Gastroesophageal sphincter (tissue), 4 donors: ENCODE results near the gene MAP3K4. TPM values are rescaled to one million over a fixed set of nuclear protein-coding genes. Genes with fewer than 3 reads are reported as not detected.

Experiments used
- ATAC-seq: fragments of 150-250 bp; one replicate; pipeline ENCODE4 v1.9.1; 2016; ENCODE audit warnings: mild to moderate bottlenecking, moderate library complexity
- H3K27ac ChIP-seq, 4 donors: fragments of 200-600 bp; sonication (generic) in 3 of 4; 1 replicate in 3 of 4; 2 replicates in 1 of 4; pipeline ENCODE4 v1.5.1; 2016 to 2019
- H3K27me3 ChIP-seq: fragments of 200-600 bp; sonication (generic); one replicate; pipeline ENCODE4 v1.5.1; 2019
- H3K36me3 ChIP-seq, 2 donors: fragments of 200-600 bp; sonication (generic); one replicate each; pipeline ENCODE4 v1.5.1; 2019; ENCODE audit warnings: control low read depth in 1 of 2
- H3K4me1 ChIP-seq, 3 donors: fragments of 200-600 bp; sonication (generic); 1 replicate in 2 of 3; 2 replicates in 1 of 3; pipeline ENCODE4 v1.5.1; 2016 to 2019; ENCODE audit warnings: control low read depth in 2 of 3
- H3K4me3 ChIP-seq, 2 donors: fragments of 200-600 bp; sonication (generic); one replicate each; pipeline ENCODE4 v1.5.1; 2019; ENCODE audit warnings: mild to moderate bottlenecking in 1 of 2, moderate library complexity in 1 of 2
- H3K9me3 ChIP-seq, 3 donors: fragments of 200-600 bp; sonication (generic); one replicate each; pipeline ENCODE4 v1.5.1; 2017 to 2019; ENCODE audit warnings: control low read depth in 2 of 3
- CTCF ChIP-seq, 4 experiments: fragments of 200-600 bp in 2 of 4; fragments of 450-650 bp in 2 of 4; sonication (generic) in 1 of 4; IDR thresholded peaks; one replicate each; pipeline ENCODE4 v1.5.1; 2017 to 2019; ENCODE audit warnings: antibody characterized with exemption in 4 of 4, mild to moderate bottlenecking in 2 of 4, moderate library complexity in 2 of 4
- EP300 ChIP-seq: sonication (generic); formaldehyde crosslinking; IDR thresholded peaks from one replicate; pipeline ENCODE4 v1.6.1; 2017; ENCODE audit warnings: antibody characterized with exemption, mild to moderate bottlenecking
- POLR2A ChIP-seq, 2 donors: fragments of 450-650 bp; IDR thresholded peaks; one replicate each; pipeline ENCODE4 v1.6.1; 2017; ENCODE audit warnings: antibody characterized with exemption in 2 of 2, mild to moderate bottlenecking in 2 of 2, moderate library complexity in 1 of 2
- POLR2AphosphoS5 ChIP-seq: sonication (generic); formaldehyde crosslinking; IDR thresholded peaks from one replicate; pipeline ENCODE4 v1.6.1; 2017; ENCODE audit warnings: antibody characterized with exemption
- whole genome bisulfite sequencing, 2 donors: methylation state at CpG; one replicate each; pipeline ENCODE4 v1.1.5; 2018; ENCODE audit warnings: low coverage in 1 of 2; 5-methylcytosine and 5-hydroxymethylcytosine counted together
- total RNA-seq, 4 donors: library from RNA; depleted of rRNA; stranded (reverse); fragments of >200 nt; gene quantifications; one replicate each; pipeline ENCODE4 v1.1.0, GENCODE V29; 2016

MAP3K4 gene
- total RNA-seq, 4 donors from 2014 or later, result 23.0 to 29.3 (median 26.8) TPM

- Histone ChIP-seq H3K4me1 (no peaks in the 10 kb centered on the region), H3K9me3 (no peaks in the 10 kb centered on the region), H3K36me3 (peaks cover 0 to 92% of the 10 kb centered on the region in 2 donors), H3K4me3 (no peak overlapping the region), H3K27ac (no peak overlapping the region), H3K27me3 (no peaks in the 10 kb centered on the region)
- no CpG with 5 or more reads among the region's 8 CpGs for WGBS, 2 donors
- TF ChIP-seq EP300 (no peak), CTCF (IDR thresholded peaks at IDR 0.05) (no peak), POLR2AphosphoS5 (no peak), POLR2A (IDR thresholded peaks at IDR 0.05) (no peak)
- no peak for ATAC-seq
These were observed 159.0 kb downstream of the MAP3K4 start for GRCh38 chr6:161150566-161150965.

GRCh38 chr6:161151059-161151645 lies 159.6 kb downstream of the MAP3K4 start:
- no peaks in the 10 kb centered on the region for H3K9me3 ChIP-seq
- H3K4me1 ChIP-seq, result no peaks in the 10 kb centered on the region
- H3K27ac ChIP-seq, result no peak overlapping the region
- TF ChIP-seq CTCF (IDR thresholded peaks at IDR 0.05) (no peak), EP300 (no peak), POLR2A (IDR thresholded peaks at IDR 0.05) (no peak), POLR2AphosphoS5 (no peak)
- WGBS, 2 donors, result 98% methylated on average over 14 of the region's 18 CpGs; no CpG with 5 or more reads in 1 of the 2 donors
- no peak overlapping the region for H3K4me3 ChIP-seq
- no peak for ATAC-seq
- H3K27me3 ChIP-seq, result no peaks in the 10 kb centered on the region
- H3K36me3 ChIP-seq, result peaks cover 0 to 92% of the 10 kb centered on the region in 2 donors

- no peak for TF ChIP-seq CTCF (IDR thresholded peaks at IDR 0.05)
- TF ChIP-seq EP300, result no peak
- no peak for TF ChIP-seq POLR2A (IDR thresholded peaks at IDR 0.05)
- TF ChIP-seq POLR2AphosphoS5, result no peak
- no peaks in the 10 kb centered on the region for H3K4me1 ChIP-seq
- no peaks in the 10 kb centered on the region for H3K9me3 ChIP-seq
- no peak overlapping the region for H3K4me3 ChIP-seq
- no peaks in the 10 kb centered on the region for H3K27me3 ChIP-seq
- 87 to 100% methylated on average over 2 to 3 of the region's 19 CpGs for WGBS, 2 donors
- peaks cover 0 to 87% of the 10 kb centered on the region in 2 donors for H3K36me3 ChIP-seq
- ATAC-seq, result no peak
- no peak overlapping the region for H3K27ac ChIP-seq
These were observed 160.3 kb downstream of the MAP3K4 start for GRCh38 chr6:161151660-161152526.

GRCh38 chr6:161152527-161152862 lies 160.9 kb downstream of the MAP3K4 start:
- no peaks in the 10 kb centered on the region for H3K4me1 ChIP-seq
- no peak for ATAC-seq
- H3K27ac ChIP-seq, result no peak overlapping the region
- peaks cover 0 to 81% of the 10 kb centered on the region in 2 donors for H3K36me3 ChIP-seq
- no peaks in the 10 kb centered on the region for H3K9me3 ChIP-seq
- H3K27me3 ChIP-seq, result no peaks in the 10 kb centered on the region
- WGBS, 2 donors, result 60 to 75% methylated on average over 1 to 7 of the region's 9 CpGs
- TF ChIP-seq POLR2A (IDR thresholded peaks at IDR 0.05) (no peak), CTCF (IDR thresholded peaks at IDR 0.05) (no peak), POLR2AphosphoS5 (no peak), EP300 (no peak)
- no peak overlapping the region for H3K4me3 ChIP-seq
